Measurements from ENCODE around the gene CELF6. TPM values are rescaled to one million over a fixed set of nuclear protein-coding genes. Genes with fewer than 3 reads are reported as not detected.
A peak's percentile ranks its signal among the peaks of the same experiment; 100 is the strongest.

The CELF6 gene
- polyA plus RNA-seq (ENCODE audit: insufficient read length in 12 of 12): 1 to 10 TPM in 9 of 12 donors, under 1 TPM in 1, not detected in 2; 0.86 to 3.0 (median 1.4) TPM
- long read RNA-seq, donor 1, partial matches to known transcripts: 0 of 1 reads
- long read RNA-seq, donor 1, other reads (novel, unspliced or antisense): 0 of 1 reads
- long read RNA-seq, donor 2: 0 reads
- long read RNA-seq, donor 3: 0 reads
- long read RNA-seq, donor 4: 0 reads
- long read RNA-seq, donor 5, partial matches to known transcripts: 0 of 1 reads
- long read RNA-seq, donor 5, other reads (novel, unspliced or antisense): 0 of 1 reads
- long read RNA-seq, donor 6: 0 reads
- long read RNA-seq, donor 7: 0 reads
- long read RNA-seq, donor 8: 0 reads
- long read RNA-seq, donor 9: 0 reads
- long read RNA-seq, donor 10: 0 reads
- long read RNA-seq, donor 11: 0 reads

DNA sequence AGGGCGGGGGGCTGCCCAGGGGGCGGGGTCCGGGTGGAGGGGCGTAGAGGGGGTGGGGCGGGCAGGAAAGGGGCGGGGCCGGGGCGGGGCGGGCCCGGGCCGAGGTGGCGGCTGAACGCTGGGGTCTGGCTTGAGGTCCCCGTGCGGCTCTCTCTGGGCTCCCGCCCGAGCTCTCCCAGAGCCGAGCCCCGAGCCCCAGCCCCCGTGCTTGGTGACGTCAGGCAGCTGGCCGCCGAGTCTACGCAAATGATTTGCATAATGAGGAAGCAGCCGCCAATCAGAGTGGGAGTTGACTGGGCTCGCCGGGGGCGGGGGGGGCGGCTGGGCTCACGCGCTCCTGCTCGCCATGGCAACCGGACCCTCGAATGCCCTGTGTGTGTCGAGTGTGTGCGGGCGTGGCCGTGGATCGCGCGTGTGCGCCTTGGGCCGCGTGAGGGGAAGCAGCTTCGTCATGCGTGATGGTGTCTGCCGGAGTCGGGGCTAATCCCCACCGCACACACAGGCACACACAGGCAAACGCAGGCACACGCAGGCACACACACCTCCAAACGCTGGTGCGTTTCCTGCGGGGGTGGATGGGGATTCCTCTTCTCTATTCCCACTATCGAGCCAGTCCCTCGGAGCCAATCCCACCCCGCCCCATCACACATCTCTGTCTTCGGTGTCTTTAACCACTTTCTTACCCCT lies at the start of gene CELF6:
Gene CELF6 (minus strand): TSS at position 173 of the 687 bp plus-strand sequence. CDS start 283 bp downstream, outside the sequence.
- DNase-seq: peak; percentile 55

DNA sequence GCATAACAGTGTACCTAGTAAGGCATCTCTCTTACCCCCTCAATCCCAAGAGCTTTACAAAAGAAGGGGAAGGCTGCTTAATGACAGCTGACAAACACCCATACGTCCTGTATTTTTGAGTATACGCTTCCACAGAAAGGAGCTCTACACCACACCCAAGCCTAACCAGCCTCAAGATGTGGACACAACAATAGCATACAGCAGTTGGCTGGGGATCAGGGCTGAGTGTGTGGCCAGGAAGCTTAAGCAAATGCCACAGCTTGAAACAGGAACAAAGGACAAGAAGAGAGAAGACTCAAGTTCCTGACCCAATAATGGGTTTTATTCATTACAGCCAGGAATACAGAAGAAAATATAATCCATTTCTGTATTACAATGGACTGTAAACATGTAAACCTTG lies 48.9 kb upstream of the CELF6 start:
- DNase-seq: no peak

DNA sequence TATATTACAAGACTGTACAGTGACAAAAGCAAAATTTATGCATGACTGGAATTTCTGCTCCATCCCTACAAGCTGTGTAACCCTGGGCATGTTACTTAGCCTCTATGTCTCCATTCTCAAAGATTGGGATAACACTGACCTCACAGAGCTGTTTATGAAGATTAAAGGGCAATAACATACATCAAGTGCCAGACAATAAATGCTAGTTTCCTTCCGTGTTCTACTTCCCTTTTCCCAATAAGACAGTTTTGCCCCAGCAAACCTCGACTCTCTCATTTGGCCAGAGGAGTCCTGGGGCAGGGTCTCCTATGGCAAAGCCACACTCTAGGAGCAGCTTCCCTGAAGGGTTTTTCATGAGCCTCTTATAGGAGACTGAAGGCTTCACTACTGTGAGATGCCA lies 48.4 kb upstream of the CELF6 start:
- no peak for DNase-seq

DNA sequence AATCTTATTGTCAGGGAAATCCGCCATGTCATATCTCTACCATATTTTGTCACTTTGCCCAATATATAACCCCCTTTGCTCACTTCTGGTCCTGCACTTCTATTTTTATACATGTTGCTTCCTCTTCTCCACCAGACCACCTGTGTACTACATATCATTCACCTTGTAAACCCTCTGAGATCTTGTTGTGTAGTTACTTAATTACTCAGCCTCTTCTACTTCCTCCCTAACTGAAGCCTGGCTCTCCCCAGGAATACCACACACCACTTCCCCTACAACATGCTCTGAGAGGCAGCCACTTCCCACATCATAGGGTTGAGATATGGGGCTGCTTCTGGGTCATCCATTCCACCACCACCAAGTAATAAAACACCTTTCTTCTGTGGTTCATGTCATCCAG lies 45.9 kb upstream of the CELF6 start:
- no peak for DNase-seq

DNA sequence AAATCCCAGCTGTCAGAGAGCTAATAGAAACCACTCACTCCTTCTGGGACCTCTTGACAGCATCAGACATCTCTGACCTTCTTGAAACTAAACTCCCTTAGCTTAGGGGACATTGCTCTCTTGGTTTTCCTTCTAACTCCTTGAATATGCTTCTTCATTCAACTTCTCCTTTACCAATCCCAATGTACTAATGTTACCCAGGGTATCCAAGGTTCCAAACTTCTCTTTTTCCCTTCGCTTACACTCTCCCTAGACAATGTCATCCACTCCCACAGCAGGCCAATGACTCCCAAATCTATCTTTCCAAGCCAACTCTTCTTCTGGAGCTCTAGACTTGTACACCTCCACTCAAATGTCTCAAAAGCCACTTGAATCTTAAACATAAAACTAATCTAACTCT lies 41.2 kb upstream of the CELF6 start:
- DNase-seq: no peak

DNA sequence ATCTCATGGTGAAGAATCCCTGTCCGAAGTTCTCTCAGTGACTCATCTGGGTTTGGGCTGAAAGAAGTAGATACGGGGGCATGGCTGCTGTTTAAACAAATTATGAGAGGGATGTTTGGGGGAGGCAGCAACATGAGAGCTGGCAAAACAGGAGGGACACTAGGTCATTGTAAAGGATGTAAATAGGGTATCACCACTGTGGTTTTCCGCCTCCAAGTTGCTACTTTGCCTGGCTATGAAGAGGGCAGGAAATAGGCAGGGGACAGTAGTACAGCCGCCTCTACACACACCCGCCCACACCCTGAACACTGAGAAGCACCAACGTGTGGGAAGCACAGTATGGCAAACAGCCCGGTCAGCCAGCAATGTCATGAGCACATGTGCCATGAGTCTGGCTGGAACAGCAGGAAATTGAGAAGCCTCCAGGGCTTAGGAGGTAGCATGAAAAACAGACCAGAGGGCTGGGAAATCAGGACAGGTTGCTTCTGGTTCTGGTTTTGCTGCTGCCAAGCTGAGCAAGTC lies 38.8 kb upstream of the CELF6 start:
- DNase-seq: no peak

DNA sequence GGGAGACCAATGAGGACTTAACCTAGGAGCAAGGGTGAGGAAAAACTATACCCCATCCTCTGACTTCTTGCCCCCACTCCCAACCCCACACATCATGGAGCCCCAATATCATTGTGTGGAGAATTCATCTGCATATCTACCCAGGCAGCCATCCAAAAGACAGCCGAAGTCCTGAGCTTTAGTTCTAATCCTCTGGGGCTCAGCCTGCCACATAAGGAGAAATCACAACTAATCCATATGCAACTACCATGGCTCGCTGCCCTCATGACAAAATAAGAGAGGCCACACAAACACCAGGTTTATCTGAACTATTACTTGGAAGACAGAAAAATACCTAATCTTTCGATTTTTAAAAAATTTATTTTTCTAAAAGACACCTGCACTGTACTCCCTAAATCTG lies 38.2 kb upstream of the CELF6 start:
- DNase-seq: no peak

DNA sequence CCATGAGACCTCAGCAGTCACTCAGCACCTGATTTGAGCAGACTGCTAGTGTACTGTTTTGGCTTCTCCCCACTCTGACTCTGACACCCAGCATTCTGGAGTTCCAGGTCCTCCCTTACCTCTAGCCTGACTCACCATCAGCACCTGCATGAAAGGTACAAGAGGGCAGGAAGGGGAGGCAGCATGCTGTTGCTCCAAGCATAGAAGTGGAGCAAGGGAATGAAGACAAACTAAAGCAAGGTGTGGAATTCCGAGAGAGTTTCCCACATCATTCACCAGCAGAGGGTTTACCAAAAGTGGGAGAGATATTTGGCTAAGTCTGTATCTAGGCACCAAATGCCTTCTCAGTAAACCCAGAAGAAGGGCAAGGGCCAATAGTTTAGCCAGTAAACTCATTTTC lies 34.5 kb upstream of the CELF6 start:
- DNase-seq: no peak

DNA sequence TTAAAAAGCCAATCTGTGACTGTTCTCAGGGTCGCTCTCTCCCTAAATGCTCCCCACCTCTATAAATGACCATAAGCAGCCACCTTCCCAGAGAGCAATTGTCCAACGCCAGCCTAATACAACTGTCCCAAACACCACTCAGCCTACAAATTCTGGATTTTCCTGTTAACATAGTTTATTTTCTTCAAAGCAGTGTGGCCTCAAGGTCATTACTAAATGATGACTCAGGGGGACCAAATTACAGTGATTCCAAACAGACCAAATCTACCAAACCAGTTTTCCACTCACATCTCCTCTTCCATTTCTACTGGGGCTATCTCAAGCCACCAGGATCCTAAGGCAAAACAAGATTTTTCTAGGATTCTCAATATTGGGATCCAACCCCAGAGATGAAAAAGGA lies 33.3 kb upstream of the CELF6 start:
- DNase-seq: no peak

DNA sequence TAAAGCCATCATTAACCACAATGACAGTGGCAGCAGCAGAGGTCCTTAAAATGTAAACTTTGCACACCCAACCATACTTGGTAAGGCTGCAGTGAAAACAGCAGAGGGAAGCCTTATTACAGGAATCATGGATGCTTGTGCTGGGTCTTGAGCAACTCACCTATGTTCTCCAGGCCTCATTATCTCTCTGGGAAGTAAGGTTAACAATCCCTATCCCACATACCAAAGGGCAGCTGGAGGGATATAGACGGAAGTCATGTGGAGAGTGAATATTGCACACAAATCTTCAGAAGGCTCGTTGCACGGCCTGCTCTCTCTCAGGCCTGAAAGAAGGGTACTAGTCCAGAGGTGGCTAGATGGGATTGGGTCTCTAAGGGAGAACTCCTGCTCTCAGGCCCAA lies 25.8 kb upstream of the CELF6 start:
- DNase-seq: no peak

DNA sequence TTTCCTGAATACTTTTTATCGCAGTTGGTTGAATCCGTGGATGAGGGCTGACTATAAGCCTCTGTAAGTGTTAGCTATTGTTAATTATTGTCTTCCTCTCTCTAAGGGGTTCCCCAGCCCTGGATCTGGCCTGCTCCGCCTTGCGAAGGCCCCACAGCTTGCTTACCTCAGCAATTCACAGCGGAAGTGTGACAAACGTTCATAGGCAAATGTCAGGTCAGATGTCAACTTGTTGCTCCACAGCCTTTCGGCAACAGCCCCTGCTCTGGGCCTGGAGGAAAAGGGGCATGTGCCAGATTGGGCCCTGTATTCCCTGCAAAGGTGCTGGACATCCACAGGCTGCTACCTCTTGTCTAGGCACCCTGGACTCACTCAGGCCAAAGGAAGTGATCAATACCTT lies 25.3 kb upstream of the CELF6 start:
- DNase-seq: no peak

DNA sequence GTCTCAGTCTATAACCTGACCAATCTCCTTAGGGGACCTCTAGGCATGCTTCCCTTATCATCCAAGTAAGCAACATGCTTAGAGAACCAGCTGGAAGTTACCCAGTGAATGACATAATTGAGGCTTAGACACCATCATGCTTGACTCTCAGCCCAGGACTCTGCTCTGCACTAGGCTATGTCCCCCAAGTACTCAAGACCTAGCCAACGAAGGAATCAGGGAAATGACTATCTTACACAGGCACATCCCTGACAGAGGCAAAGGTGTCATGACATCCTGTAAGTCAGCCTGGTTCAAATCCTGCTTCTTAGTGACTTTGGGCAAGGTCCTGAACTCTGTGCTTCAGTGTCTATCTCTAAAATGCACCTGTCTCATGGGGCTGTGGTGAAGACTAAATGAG lies 24.6 kb upstream of the CELF6 start:
- DNase-seq: no peak

DNA sequence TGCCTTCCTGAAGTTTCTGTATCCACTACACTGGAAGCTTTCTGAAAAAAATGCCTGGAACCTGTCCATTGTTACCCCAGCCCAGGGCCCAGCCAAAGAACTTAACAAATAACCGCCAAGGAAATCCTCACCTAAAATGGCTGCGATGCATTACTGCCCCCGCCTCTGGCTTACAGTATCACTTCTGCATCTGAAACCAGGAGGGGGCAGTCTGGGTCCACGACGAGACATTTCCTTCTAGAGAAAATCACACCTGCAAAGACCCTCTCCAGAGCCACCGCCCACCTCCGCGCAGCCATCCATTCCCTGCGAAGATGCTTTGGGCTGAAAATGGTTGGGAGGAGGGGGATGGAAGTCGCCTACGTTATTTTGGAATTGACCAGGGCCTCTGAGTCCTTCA lies 22.4 kb upstream of the CELF6 start:
- DNase-seq: no peak

DNA sequence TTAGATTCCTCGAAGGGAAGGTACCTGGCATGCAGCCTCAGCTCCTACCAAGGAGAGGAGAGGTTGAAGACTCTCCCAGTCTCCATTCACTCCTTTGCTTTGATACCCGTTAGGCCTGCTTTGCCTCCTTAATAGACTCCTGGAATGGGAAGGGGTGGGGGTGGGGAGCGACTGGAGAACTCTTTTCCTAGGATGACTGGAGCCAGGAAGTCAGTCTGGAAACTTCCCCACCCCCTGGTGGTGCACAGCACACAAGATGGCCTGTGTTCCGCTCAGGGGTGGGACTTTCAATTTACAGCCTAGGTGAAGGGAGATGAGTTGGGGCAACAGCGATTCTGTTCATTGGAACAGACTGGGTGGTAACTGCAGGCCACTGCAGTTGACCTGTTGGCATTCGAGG lies 21.4 kb upstream of the CELF6 start:
- no peak for DNase-seq

DNA sequence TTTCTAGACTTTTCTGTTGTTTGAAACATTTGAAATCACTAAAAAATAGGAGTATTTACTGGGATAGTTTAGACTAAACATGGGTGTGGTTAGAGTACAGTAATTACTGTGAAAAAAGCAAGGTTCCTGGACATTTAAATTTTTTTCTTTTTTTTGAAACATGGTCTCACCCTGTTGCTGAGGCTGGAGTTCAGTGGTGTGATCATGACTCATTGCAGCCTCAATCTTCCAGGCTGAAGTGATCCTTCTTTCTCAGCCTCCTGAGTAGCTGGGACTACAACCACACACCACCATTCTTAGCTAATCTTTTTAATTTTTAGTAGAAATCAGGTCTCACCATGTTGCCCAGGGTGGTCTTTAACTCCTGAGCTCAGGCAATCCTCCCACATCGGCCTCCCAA lies 20.4 kb upstream of the CELF6 start:
- DNase-seq: no peak

DNA sequence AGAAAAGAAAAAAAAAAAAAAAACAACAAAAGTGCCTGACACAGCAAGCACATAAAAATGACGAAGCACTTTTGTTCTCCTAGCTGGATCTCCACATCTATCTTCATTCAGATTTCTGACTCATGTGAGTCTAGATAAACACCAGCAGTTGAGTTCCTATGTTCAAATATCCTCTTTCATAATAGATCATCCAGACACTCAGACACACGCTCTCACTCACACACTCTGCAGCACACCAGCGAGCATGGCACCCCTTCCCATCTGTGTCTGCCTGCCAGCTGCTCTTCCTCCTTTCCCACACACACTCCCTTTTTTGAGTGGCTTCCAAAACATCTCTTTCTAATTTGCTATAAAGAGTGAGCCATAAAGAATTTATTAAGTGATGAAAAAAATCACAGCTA lies 19.8 kb upstream of the CELF6 start:
- DNase-seq: no peak

DNA sequence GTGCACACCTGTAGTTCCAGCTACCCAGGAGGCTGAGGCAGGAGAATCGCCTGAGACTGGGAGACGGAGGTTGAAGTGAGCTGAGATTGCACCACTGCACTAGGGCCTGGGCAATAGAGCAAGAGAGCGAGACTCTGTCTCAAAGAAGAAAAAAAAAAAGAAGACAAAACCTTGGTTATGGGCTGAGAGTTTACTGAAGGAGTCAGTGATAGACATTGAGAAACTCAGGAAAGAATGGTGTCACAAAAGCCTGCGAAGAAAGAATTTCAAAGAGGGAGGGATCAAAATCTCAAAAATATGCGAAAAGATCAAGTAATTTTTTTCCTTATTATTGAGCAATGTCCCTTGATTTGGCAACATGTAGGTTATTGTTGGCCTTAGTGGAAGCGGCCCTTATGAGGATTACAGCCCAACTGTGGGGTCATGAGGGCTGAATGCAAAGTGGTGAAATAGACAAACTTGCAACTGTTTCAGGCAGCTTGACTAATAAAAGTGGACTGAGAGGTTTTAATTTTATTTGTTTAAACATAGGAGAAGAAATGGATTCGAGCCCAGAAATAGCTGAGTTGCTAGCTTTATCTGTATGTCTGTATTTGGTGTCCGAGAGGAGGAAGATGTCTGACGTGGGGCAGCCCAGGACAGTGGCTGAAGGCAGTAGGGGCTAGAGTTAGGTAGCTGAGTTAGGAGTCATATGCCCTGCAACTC lies 18.8 kb upstream of the CELF6 start:
- no peak for DNase-seq

DNA sequence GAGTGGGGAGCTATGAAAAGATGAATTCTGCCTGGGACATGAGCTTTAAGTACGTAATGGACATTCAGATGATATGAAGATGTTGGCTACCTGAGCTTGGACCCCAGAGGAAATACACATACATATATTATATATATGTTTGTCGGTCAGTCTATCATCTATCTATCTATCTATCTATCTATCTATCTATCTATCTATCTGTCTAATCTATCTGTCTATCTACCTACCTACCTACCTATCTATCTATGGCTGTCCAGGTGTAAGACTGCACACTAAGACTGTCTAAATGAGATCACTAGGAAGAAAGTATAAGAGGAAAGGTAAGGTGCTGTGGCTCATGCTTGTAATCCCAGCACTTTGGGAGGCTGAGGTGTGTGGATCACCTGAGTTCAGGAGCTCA lies 18.2 kb upstream of the CELF6 start:
- DNase-seq: no peak

DNA sequence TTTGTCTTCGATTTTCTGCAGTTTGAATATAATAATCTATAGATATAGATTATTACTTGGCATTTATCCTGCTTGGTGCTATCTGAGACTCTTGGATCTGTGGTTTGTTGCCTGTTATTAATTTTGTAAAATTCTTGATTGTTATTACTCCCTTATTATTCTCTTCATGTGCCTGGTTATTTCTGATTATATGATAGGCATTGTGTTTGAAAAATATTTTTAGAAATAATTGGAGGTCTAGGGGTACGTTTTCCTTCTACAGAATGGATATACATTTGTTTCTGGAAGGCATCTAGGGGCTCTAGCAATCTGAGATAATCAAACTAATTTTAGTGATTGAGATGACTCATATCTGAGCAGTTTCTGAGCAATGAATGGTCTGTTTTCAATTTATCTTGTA lies 14.9 kb upstream of the CELF6 start:
- DNase-seq: no peak

DNA sequence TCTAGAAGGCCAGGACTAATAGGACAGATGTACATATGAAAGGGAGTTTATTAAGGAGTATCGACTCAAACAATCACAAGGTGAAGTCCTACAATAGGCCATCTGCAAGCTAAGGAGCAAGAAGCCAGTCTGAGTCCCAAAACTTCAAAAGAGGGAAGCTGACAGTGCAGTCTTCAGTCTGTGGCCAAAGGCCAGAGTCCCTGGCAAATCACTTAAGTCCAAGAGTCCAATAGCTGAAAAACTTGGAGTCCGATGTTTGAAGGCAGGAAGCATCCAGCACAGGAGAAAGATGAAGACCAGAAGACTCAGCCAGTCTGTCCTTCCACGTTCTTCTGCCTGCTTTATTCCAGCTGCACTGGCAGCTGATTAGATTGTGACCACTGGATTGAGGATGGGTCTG lies 11.1 kb upstream of the CELF6 start:
- no peak for DNase-seq

DNA sequence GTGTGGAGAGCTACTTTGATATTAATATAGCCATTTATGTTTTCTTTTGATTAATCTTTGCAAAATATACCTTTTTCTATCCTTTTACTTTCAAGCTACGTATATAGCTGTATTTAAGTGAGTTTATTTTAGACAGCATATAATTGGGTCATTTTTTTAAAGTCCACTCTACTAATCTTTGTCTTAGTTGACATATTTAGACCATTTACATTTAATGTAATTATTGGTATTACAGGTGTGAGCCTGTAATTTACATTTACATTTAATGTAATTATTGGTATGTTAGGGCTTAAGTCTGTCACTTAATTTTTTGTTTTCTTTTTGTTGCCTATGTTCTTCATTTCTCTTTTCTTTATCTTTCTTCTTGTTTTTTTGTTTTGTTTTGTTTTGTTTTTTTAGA lies 3.8 kb upstream of the CELF6 start:
- DNase-seq: no peak

DNA sequence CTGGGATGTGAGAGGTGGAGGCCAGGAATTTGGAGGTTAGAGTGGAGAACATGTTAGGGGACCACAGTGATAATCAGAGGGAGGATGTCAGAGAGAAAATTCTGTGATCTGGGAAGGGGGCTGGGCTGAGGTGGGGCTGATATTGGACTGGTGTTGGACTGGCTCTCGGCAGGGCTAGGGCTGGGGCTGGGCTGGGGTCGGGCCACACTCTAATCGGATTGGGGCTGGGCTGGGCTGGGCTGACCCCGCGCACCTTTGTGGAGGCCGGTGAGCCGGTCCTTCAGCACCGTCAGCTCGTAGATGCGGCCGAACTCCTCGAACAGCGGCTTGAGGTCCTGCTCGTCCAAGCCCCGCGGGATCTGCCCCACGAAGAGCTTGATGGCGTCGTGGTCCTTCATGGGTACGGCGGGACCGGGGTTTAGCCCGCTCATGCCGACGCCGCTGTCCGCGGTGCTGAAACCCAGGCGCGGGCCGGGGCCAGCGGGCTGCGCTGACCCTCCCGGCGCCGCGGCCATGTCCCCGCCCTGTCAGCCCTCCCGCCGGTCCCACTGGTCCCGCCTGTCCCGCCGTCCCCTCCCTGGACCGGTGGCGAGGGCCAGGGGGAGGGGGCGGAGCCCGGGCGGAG lies 485 bp downstream of the CELF6 start:
- peak; percentile 75 for DNase-seq

Data from muscle of arm (tissue), 14 donors.